Tibial nerve (tissue), 4 donors: Measurements from ENCODE around the gene NMNAT3. TPM values are rescaled to one million over a fixed set of nuclear protein-coding genes. Genes with fewer than 3 reads are reported as not detected.
"Not testable (repeated sequence)": the region's sequence is repeated elsewhere in the genome, so short reads cannot be mapped to it uniquely, and the experiment has no call there.

Experiments used
- DNase-seq, 2 donors: peaks; one replicate each; pipeline ENCODE4 v3.0.0-alpha.2; 2019; ENCODE audit warnings: low spot score in 2 of 2
- H3K27ac ChIP-seq, 4 donors: fragments of 200-600 bp; sonication (generic) in 3 of 4; one replicate each; pipeline ENCODE4 v1.5.1; 2017 to 2019; ENCODE audit warnings: mild to moderate bottlenecking in 1 of 4
- H3K27me3 ChIP-seq, 2 donors: fragments of 200-600 bp; sonication (generic) in 1 of 2; one replicate each; pipeline versions ENCODE4 v1.5.1 to v1.6.0; 2017 to 2019
- H3K36me3 ChIP-seq, 3 donors: fragments of 200-600 bp; sonication (generic); one replicate each; pipeline ENCODE4 v1.5.1; 2018 to 2019
- H3K4me1 ChIP-seq, 4 donors: fragments of 200-600 bp; sonication (generic) in 3 of 4; one replicate each; pipeline ENCODE4 v1.5.1; 2017 to 2019
- H3K4me3 ChIP-seq, 4 donors: fragments of 200-600 bp; sonication (generic) in 3 of 4; one replicate each; pipeline ENCODE4 v1.5.1; 2017 to 2019; ENCODE audit warnings: mild to moderate bottlenecking in 1 of 4, moderate library complexity in 1 of 4
- H3K9me3 ChIP-seq, 4 donors: fragments of 200-600 bp; sonication (generic) in 3 of 4; one replicate each; pipeline ENCODE4 v1.5.1; 2017 to 2019
- CTCF ChIP-seq, 5 experiments: fragments of 200-600 bp in 3 of 5; fragments of 450-650 bp in 2 of 5; sonication (generic) in 3 of 5; IDR thresholded peaks; one replicate each; pipeline ENCODE4 v1.5.1; 2016 to 2019; ENCODE audit warnings: antibody characterized with exemption in 5 of 5, mild to moderate bottlenecking in 3 of 5, moderate library complexity in 2 of 5
- EP300 ChIP-seq, 2 donors: sonication (generic); formaldehyde crosslinking; IDR thresholded peaks; one replicate each; pipeline ENCODE4 v1.6.1; 2017; ENCODE audit warnings: antibody characterized with exemption in 2 of 2, mild to moderate bottlenecking in 1 of 2
- POLR2A ChIP-seq, 2 donors: fragments of 450-650 bp; IDR thresholded peaks; one replicate each; pipeline ENCODE4 v1.6.1; 2017; ENCODE audit warnings: antibody characterized with exemption in 2 of 2, mild to moderate bottlenecking in 2 of 2, moderate library complexity in 2 of 2
- WGBS, 2 donors: methylation state at CpG; one replicate each; pipeline ENCODE4 v1.1.5; 2018; 5-methylcytosine and 5-hydroxymethylcytosine counted together
- total RNA-seq, 4 donors: library from RNA; depleted of rRNA; stranded (reverse); fragments of >200 nt; gene quantifications; one replicate each; pipeline ENCODE4 v1.1.0, GENCODE V29; 2016

NMNAT3 gene
- total RNA-seq, 4 donors from 2014 or later = 11.0 to 19.4 (median 12.1) TPM

GRCh38 chr3:139607257-139608107, 70.3 kb downstream of the NMNAT3 start:
- 84 to 93% methylated on average over 2 of the region's 2 CpGs for WGBS, 2 donors
- no peak overlapping the region for H3K4me3 ChIP-seq
- no peaks in the 10 kb centered on the region for H3K4me1 ChIP-seq
- no peaks in the 10 kb centered on the region for H3K9me3 ChIP-seq
- H3K27me3 ChIP-seq = no peaks in the 10 kb centered on the region
- H3K36me3 ChIP-seq = no peaks in the 10 kb centered on the region
- no peak for DNase-seq
- H3K27ac ChIP-seq = no peak overlapping the region
- TF ChIP-seq CTCF (IDR thresholded peaks at IDR 0.05) (no peak), POLR2A (IDR thresholded peaks at IDR 0.05) (no peak)

GRCh38 chr3:139602003-139602402, 75.8 kb downstream of the NMNAT3 start:
- no peak overlapping the region for H3K4me3 ChIP-seq
- H3K36me3 ChIP-seq = peaks cover 0 to 15% (median 0%) of the 10 kb centered on the region in 3 donors
- H3K9me3 ChIP-seq = no peaks in the 10 kb centered on the region
- no peak overlapping the region for H3K27ac ChIP-seq
- no peaks in the 10 kb centered on the region for H3K27me3 ChIP-seq
- TF ChIP-seq CTCF (IDR thresholded peaks at IDR 0.05) (no peak), EP300 (IDR thresholded peaks at IDR 0.05) (no peak), POLR2A (IDR thresholded peaks at IDR 0.05) (no peak)
- WGBS, 2 donors = 88 to 91% methylated on average over 1 of the region's 1 CpG
- no peaks in the 10 kb centered on the region for H3K4me1 ChIP-seq
- DNase-seq = no peak

- no peak for DNase-seq
- no peak overlapping the region for H3K27ac ChIP-seq
- peaks cover 0 to 15% (median 0%) of the 10 kb centered on the region in 3 donors for H3K36me3 ChIP-seq
- no peak overlapping the region for H3K4me3 ChIP-seq
- H3K27me3 ChIP-seq = no peaks in the 10 kb centered on the region
- WGBS, 2 donors = 72 to 86% methylated on average over 5 of the region's 5 CpGs
- H3K4me1 ChIP-seq = no peaks in the 10 kb centered on the region
- no peaks in the 10 kb centered on the region for H3K9me3 ChIP-seq
- TF ChIP-seq CTCF (IDR thresholded peaks at IDR 0.05) = no peak
- no peak for TF ChIP-seq POLR2A (IDR thresholded peaks at IDR 0.05)
- TF ChIP-seq EP300 (IDR thresholded peaks at IDR 0.05) = no peak
Observed at GRCh38 chr3:139601191-139601961, 76.4 kb downstream of the NMNAT3 start.

DNA sequence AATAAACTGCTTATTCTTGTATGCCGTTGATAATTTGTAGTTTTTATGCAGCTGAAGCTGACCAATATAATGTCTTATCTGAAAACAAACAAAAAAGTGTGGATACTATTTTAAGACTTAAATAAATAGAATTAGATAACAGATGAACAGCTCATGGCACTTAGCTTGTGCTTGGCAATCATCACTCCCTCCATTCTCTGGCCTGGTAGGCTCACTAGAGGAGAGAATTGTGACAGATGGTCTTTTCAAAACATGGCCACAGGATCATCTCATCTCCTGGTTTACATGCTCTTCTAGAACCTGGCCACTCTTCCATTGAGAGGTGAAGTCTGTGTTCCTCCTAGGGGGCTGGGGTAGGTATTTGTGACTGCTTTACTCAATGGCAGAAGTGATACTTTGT, 79.8 kb downstream of the NMNAT3 start:
- Histone ChIP-seq H3K4me3 (no peak overlapping the region), H3K36me3 (peaks cover 0 to 15% (median 0%) of the 10 kb centered on the region in 3 donors), H3K27me3 (no peaks in the 10 kb centered on the region), H3K4me1 (no peaks in the 10 kb centered on the region), H3K9me3 (peaks cover 0 to 8% (median 0%) of the 10 kb centered on the region in 4 donors), H3K27ac (no peak overlapping the region)
- WGBS, 2 donors = 76 to 80% methylated on average over 1 of the region's 1 CpG
- no peak for DNase-seq
- TF ChIP-seq POLR2A (IDR thresholded peaks at IDR 0.05) (no peak), EP300 (IDR thresholded peaks at IDR 0.05) (no peak), CTCF (IDR thresholded peaks at IDR 0.05) (no peak)

- not testable (repeated sequence) for H3K9me3 ChIP-seq, H3K4me1 ChIP-seq, H3K27ac ChIP-seq, H3K27me3 ChIP-seq, H3K36me3 ChIP-seq, H3K4me3 ChIP-seq, DNase-seq
- WGBS, 2 donors = 91 to 93% methylated on average over 8 to 20 of the region's 22 CpGs
Observed at GRCh38 chr3:139591186-139591585, 86.6 kb downstream of the NMNAT3 start.
